GM12878 (cell line): ENCODE measurements around the gene CTAGE4. TPM values are rescaled to one million over a fixed set of nuclear protein-coding genes. Genes with fewer than 3 reads are reported as not detected.
"Not testable (repeated sequence)": the region's sequence is repeated elsewhere in the genome, so short reads cannot be mapped to it uniquely, and the experiment has no call there.

Experiments
- ATAC-seq: fragments of 200-7000 bp; cut with Tn5 transposase; 3 replicates; pipeline ENCODE4 v1.9.1; 2020; ENCODE audit warnings: mild to moderate bottlenecking, moderate library complexity
- BruUV-seq: library from RNA; stranded (reverse); fragments of 400-500 nt; replicated peaks from 2 replicates; lab custom pipeline; 2021; lab: Mats Ljungman, UMichigan
- CTCF ChIA-PET: fragments of 300-600 bp; sonication (Branson Sonifier 250); formaldehyde crosslinking; extraction: SDS; loops from one replicate; lab custom pipeline; 2021; ENCODE audit warnings: inconsistent platforms; lab: Yijun Ruan, JAX
- POLR2A ChIA-PET: fragments of 350-600 bp; formaldehyde crosslinking; extraction: SDS; loops from one replicate; lab custom pipeline; 2021; ENCODE audit warnings: inconsistent platforms; lab: Charles Lee
- RAD21 ChIA-PET: fragments of 300-600 bp; sonication (Branson Sonifier 250); formaldehyde crosslinking; loops from one replicate; lab custom pipeline; 2023; ENCODE audit warnings: antibody characterized with exemption; ENCODE audit not compliant: unreplicated experiment; lab: Charles Lee
- SMC1A ChIA-PET: fragments of 300-600 bp; sonication (Branson Sonifier 250); formaldehyde crosslinking; loops from one replicate; lab custom pipeline; 2023; ENCODE audit not compliant: unreplicated experiment, uncharacterized antibody; lab: Charles Lee
- DNase-seq: peaks from one replicate; pipeline ENCODE4 v3.0.0-alpha.2; 2011; ENCODE audit warnings: low read depth, low spot score
- FAIRE-seq: peaks from 3 replicates; lab custom pipeline; 2011; peaks lifted over from hg19 to GRCh38; lab: Jason Lieb, UNC
- H2AFZ ChIP-seq: 2 replicates; pipeline ENCODE4 v1.6.0; 2011; ENCODE audit warnings: low read depth, low read length, control low read depth; ENCODE audit not compliant: control insufficient read depth
- H3K27ac ChIP-seq: 2 replicates; pipeline ENCODE4 v1.5.1; 2011; ENCODE audit warnings: control low read depth; ENCODE audit not compliant: control insufficient read depth, insufficient read depth
- H3K27me3 ChIP-seq, 2 experiments: replicated peaks in 1 of 2; 2 replicates each; pipeline versions ENCODE4 v1.6.0 to v1.6.1; 2011; ENCODE audit warnings: low read length in 1 of 2; ENCODE audit not compliant: control insufficient read depth in 2 of 2, insufficient read depth in 2 of 2
- H3K36me3 ChIP-seq, 2 experiments: 2 replicates each; pipeline ENCODE4 v1.5.1; 2011; ENCODE audit warnings: low read length in 1 of 2; ENCODE audit not compliant: control insufficient read depth in 2 of 2, insufficient read depth in 2 of 2
- H3K4me1 ChIP-seq: 2 replicates; pipeline ENCODE4 v1.6.1; 2011; ENCODE audit warnings: mild to moderate bottlenecking, low read length, moderate library complexity, mixed read lengths; ENCODE audit not compliant: control insufficient read depth, insufficient read depth
- H3K4me2 ChIP-seq: 2 replicates; pipeline ENCODE4 v1.6.0; 2011; ENCODE audit warnings: control low read depth; ENCODE audit not compliant: control insufficient read depth, insufficient read depth
- H3K4me3 ChIP-seq: fragments of 200-600 bp; sonication (generic); 2 replicates; pipeline ENCODE4 v1.5.1; 2016
- H3K79me2 ChIP-seq: 2 replicates; pipeline ENCODE4 v1.6.0; 2011; ENCODE audit warnings: low read length; ENCODE audit not compliant: control insufficient read depth, insufficient read depth
- H3K9ac ChIP-seq: 2 replicates; pipeline ENCODE4 v1.8.0; 2011; ENCODE audit warnings: low read length, control low read depth, mixed read lengths; ENCODE audit not compliant: control insufficient read depth, insufficient read depth
- H3K9me3 ChIP-seq: replicated peaks from 3 replicates; pipeline ENCODE4 v1.5.1; 2011; ENCODE audit warnings: mild to moderate bottlenecking, low read length; ENCODE audit not compliant: control insufficient read depth, insufficient read depth
- H4K20me1 ChIP-seq: 2 replicates; pipeline ENCODE4 v1.6.0; 2011; ENCODE audit not compliant: control insufficient read depth, insufficient read depth
- RAD21 ChIP-seq: IDR thresholded peaks from 2 replicates; pipeline ENCODE4 v1.6.1; 2011; ENCODE audit warnings: mild to moderate bottlenecking, low read depth, low read length, moderate library complexity; ENCODE audit not compliant: insufficient read depth
- SMC3 ChIP-seq: IDR thresholded peaks from 2 replicates; pipeline ENCODE4 v1.6.1; 2011; ENCODE audit warnings: low read length, improper control_type of control experiment, borderline replicate concordance
- WGBS: methylation state at CpG from one replicate; pipeline ENCODE4 v1.1.6; 2016; ENCODE audit warnings: low lambda C conversion rate; ENCODE audit not compliant: insufficient replicate concordance, insufficient coverage; ENCODE audit errors: missing lambda C conversion rate; 5-methylcytosine and 5-hydroxymethylcytosine counted together
- in situ Hi-C: fragments of 300-500 bp; cut with MboI; formaldehyde crosslinking; loops from 9 replicates; pipeline ENCODE4 v1.14.3; 2018; ENCODE audit warnings: mixed read lengths
- intact Hi-C: fragments of 100-400 bp; cut with micrococcal nuclease; formaldehyde crosslinking; loops from one replicate; pipeline ENCODE4 v1.14.2; 2022; ENCODE audit not compliant: unreplicated experiment
- polyA plus RNA-seq, 11 experiments: library from polyadenylated mRNA; depleted of rRNA in 4 of 11; unstranded in 6 of 11; stranded (reverse) in 5 of 11; fragments of >200 nt; fragmentation: Nextera tagmentation in 4 of 11; fragmentation: Illumina TruSeq in 1 of 11; extraction: Ambion mirVana in 4 of 11; extraction: Trizol in 1 of 11; gene quantifications; 1 replicate in 1 of 11; 2 replicates in 10 of 11; pipeline versions ENCODE4 v1.2.1 to v1.2.3, GENCODE V29; 2011 to 2016; ENCODE audit warnings: inconsistent platforms in 2 of 11, missing spikeins in 2 of 11, low read depth in 1 of 11
- total RNA-seq, 4 experiments: library from RNA; depleted of rRNA in 3 of 4; stranded (reverse); fragments of >200 nt in 3 of 4; fragmentation: Illumina TruSeq in 1 of 4; extraction: Trizol in 1 of 4; gene quantifications; 2 replicates each; pipeline versions ENCODE4 v1.2.1 to v1.2.3, GENCODE V29; 2013 to 2021
- TF ChIP-seq, protein P1 (sequence below), 3 experiments: IDR thresholded peaks in 2 of 3; conservative IDR thresholded peaks in 1 of 3; 2 replicates each; pipeline ENCODE4 v1.5.1; 2011; ENCODE audit warnings: low read depth in 3 of 3, low read length in 3 of 3, mild to moderate bottlenecking in 3 of 3, control low read depth in 2 of 3, moderate library complexity in 2 of 3, inconsistent platforms in 1 of 3, mixed read lengths in 1 of 3; ENCODE audit not compliant: control insufficient read depth in 2 of 3, insufficient read depth in 1 of 3; ENCODE audit errors: extremely low read depth in 1 of 3

Gene CTAGE4
- total and polyA plus RNA-seq, 10 of the 15 experiments (the other 5 are each of a cell fraction or from before 2014, with no cell fraction given) = 0.09 to 1.5 (median 1.0) TPM; not detected in 1

DNA sequence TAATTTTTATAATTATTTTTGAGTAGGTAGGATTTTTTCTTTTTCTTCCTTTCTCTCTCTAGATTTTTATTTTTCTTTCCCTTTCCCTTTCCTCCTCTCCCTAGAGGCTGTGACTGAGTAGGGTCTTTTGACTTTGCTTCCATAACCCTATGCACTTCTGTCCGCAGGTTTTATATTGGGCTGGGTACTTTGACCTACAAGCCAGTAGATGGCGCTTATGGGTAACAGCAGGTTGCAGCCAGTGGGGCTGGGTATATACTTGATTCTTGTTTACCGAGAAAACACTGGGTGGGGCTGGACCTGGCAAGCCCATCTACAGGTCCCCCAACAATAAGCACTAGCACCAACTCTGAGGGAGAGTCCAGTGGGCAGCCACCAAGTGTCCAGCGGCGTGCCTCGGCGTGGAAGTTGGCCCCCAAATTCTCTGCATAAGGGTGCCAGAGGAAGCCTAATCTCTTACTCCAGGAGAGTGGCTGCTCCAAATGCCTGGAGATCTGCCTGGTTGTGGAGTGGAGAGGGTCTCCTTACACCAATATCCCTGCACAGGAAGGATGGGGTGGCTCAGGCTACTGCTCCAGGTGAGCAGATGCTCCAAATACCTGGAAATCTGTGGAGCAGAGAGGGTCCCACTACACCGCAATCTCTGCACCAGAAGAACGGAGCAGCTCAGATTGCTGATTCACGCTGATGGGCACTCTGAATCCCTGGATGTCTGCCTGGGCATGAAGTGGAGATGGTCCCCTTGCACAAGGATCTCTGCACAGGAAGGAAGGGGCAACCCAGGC lies 4.7 kb upstream of the CTAGE4 start:
- H3K36me3 ChIP-seq, H3K4me2 ChIP-seq, H3K79me2 ChIP-seq, H3K9ac ChIP-seq, RAD21 ChIA-PET, H3K9me3 ChIP-seq, H2AFZ ChIP-seq, BruUV-seq, H3K4me1 ChIP-seq, in situ Hi-C loops, H3K27me3 ChIP-seq, H4K20me1 ChIP-seq, POLR2A ChIA-PET, H3K27ac ChIP-seq, H3K4me3 ChIP-seq: not testable (repeated sequence)
- DNase-seq = peak; percentile 3
- 0% methylated on average over 4 of the region's 10 CpGs for whole genome bisulfite sequencing
- intact Hi-C loops = loop anchor here (5.0 kb wide), 1 partner anchor 214 kb away; no protein-coding TSS in a partner anchor
- peak; percentile 57 for FAIRE-seq
- TF ChIP-seq SMC3 (peak; percentile 22; the same call in 1 of the 2 replicates), RAD21 (peak; percentile 50)
- TF ChIP-seq, protein P1, sequence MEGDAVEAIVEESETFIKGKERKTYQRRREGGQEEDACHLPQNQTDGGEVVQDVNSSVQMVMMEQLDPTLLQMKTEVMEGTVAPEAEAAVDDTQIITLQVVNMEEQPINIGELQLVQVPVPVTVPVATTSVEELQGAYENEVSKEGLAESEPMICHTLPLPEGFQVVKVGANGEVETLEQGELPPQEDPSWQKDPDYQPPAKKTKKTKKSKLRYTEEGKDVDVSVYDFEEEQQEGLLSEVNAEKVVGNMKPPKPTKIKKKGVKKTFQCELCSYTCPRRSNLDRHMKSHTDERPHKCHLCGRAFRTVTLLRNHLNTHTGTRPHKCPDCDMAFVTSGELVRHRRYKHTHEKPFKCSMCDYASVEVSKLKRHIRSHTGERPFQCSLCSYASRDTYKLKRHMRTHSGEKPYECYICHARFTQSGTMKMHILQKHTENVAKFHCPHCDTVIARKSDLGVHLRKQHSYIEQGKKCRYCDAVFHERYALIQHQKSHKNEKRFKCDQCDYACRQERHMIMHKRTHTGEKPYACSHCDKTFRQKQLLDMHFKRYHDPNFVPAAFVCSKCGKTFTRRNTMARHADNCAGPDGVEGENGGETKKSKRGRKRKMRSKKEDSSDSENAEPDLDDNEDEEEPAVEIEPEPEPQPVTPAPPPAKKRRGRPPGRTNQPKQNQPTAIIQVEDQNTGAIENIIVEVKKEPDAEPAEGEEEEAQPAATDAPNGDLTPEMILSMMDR (IDR thresholded peaks at IDR 0.05 in 2 of 3, conservative IDR thresholded peaks at IDR 0.05 in 1 of 3; ENCODE audit: control insufficient read depth in 2 of 3, extremely low read depth in 1 of 3, insufficient read depth in 1 of 3, low read depth in 3 of 3, low read length in 3 of 3) = peak; percentile 20 to 43 (median 29); a peak in 4 of 6 replicates
- ATAC-seq = peak; percentile 100
- CTCF ChIA-PET = interaction anchor here (1.5 to 1.8 kb wide), 3 partner anchors 10 to 259 kb away, joined by 4 to 14 read pairs (median 7); no protein-coding TSS in a partner anchor
- SMC1A ChIA-PET = interaction anchor here (1.1 kb wide), 1 partner anchor 50 kb away, joined by 3 read pairs; no protein-coding TSS in a partner anchor

DNA sequence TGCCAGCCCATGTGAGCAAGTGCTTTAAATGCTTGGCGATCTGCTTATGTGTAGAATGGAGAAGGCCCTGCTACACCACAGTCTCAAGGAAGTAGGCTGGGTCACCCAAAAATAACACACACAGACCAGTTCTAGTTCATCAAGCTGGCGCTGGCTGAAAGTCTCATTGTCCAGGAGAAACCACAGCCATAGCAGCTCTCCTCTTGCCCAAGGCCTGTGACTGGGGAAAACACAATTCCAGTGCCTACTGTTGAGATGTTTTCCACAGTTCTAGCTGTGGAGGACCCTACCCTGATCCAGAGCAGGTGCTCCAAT lies 4.1 kb upstream of the CTAGE4 start:
- POLR2A ChIA-PET, FAIRE-seq, H3K9ac ChIP-seq, H3K27me3 ChIP-seq, SMC1A ChIA-PET, in situ Hi-C loops, H4K20me1 ChIP-seq, H3K36me3 ChIP-seq, H3K9me3 ChIP-seq, H3K79me2 ChIP-seq, H3K4me3 ChIP-seq, RAD21 ChIA-PET, BruUV-seq, H3K4me2 ChIP-seq, H2AFZ ChIP-seq, DNase-seq, H3K27ac ChIP-seq, CTCF ChIA-PET, H3K4me1 ChIP-seq: not testable (repeated sequence)
- 0% methylated on average over 1 of the region's 2 CpGs for WGBS
- intact Hi-C loops = loop anchor here (5.0 kb wide), 1 partner anchor 213 kb away; no protein-coding TSS in a partner anchor
- peak; percentile 28; the same call in 2 of the 3 replicates for ATAC-seq

DNA sequence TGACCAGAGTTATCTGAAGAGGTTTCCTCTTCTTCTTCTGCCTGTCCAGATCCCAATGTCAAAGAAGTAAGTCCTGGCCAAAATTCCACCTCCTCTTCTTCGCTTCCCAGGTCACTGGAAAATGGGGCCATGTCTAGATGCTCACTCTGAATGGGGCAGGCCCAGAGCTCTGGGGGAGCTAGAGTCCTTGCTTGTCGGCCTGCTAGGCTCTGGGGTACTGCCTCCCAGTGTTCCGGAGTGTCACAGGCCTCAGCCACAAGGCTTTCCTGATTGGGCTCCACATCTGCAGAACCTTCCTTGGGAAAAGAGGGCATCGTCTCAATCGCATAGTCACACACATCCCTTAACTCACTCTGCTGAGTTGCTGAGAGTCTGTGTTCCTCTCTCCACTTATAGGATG lies 4.6 kb downstream of the CTAGE4 start:
- intact Hi-C loops, DNase-seq, H3K4me3 ChIP-seq, BruUV-seq, H3K4me2 ChIP-seq, H3K9me3 ChIP-seq, POLR2A ChIA-PET, H3K4me1 ChIP-seq, H4K20me1 ChIP-seq, RAD21 ChIA-PET, H3K27ac ChIP-seq, H3K9ac ChIP-seq, H3K79me2 ChIP-seq, FAIRE-seq, H3K27me3 ChIP-seq, CTCF ChIA-PET, SMC1A ChIA-PET, H3K36me3 ChIP-seq, H2AFZ ChIP-seq, ATAC-seq, in situ Hi-C loops: not testable (repeated sequence)
- WGBS = no CpG with 5 or more reads among the region's 5 CpGs
